GM18867 (cell line): ENCODE results near the gene ATF6B.

Experiments
- ATAC-seq: cut with Tn5 transposase; IDR thresholded peaks from one replicate; pipeline ENCODE4 v1.9.1; 2021; ENCODE audit warnings: mild to moderate bottlenecking, moderate library complexity; ENCODE audit not compliant: unreplicated experiment

ATF6B gene

GRCh38 chr6:32132110-32132509, 4.1 kb upstream of the ATF6B start:
- ATAC-seq = no peak

- no peak for ATAC-seq
Measured at GRCh38 chr6:32131439-32131948, 3.4 kb upstream of the ATF6B start.

GRCh38 chr6:32129297-32130088, 1.4 kb upstream of the ATF6B start:
- ATAC-seq = no peak

- no peak for ATAC-seq
Measured at GRCh38 chr6:32128751-32129296, 778 bp upstream of the ATF6B start.

DNA sequence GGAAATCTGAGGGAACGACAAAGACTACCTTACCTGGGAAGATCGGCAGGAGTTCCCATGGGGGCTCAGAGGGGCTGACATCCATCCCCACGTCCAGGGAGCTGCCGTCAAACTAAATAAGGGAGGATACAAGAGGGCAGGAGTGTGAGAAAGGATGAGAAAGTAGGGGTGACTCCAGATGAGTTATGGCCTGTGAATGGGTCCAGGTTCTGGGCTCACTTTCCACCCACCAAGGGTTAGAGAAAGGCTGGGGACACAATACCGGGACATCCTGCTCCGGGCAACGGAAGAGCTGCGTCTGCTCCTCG, 683 bp downstream of the ATF6B start:
- no peak for ATAC-seq

GRCh38 chr6:32126880-32127279, 1.2 kb downstream of the ATF6B start:
- no peak for ATAC-seq

- ATAC-seq = no peak
Measured at GRCh38 chr6:32123681-32124080, 4.4 kb downstream of the ATF6B start.

GRCh38 chr6:32120573-32121059, 7.4 kb downstream of the ATF6B start:
- no peak for ATAC-seq

- ATAC-seq = no peak
Measured at GRCh38 chr6:32118782-32119628, 9.0 kb downstream of the ATF6B start.

GRCh38 chr6:32117461-32117860, 10.6 kb downstream of the ATF6B start:
- no peak for ATAC-seq

DNA sequence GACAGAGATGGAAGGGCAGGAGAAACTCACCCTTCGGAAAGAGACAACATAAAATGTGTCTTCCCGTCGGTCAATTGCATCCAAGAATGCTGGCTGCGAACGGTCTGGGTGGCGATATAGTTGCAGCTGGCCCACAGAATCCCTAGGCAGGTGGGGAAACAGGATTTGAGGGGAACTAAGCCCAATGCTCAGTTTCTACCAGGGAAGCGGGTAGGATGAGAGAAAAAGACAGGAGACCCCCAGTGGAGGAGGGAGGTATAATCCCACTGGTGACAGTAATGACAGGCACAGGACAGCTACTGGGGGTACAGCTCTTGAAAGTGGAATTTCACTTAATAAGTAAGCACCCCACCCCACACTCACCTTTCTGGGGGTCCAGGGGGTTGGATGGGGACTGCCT, 11.4 kb downstream of the ATF6B start:
- no peak for ATAC-seq

GRCh38 chr6:32115623-32116022, 12.4 kb downstream of the ATF6B start:
- ATAC-seq = no peak

- no peak for ATAC-seq
Measured at GRCh38 chr6:32114796-32115195, 13.2 kb downstream of the ATF6B start.

DNA sequence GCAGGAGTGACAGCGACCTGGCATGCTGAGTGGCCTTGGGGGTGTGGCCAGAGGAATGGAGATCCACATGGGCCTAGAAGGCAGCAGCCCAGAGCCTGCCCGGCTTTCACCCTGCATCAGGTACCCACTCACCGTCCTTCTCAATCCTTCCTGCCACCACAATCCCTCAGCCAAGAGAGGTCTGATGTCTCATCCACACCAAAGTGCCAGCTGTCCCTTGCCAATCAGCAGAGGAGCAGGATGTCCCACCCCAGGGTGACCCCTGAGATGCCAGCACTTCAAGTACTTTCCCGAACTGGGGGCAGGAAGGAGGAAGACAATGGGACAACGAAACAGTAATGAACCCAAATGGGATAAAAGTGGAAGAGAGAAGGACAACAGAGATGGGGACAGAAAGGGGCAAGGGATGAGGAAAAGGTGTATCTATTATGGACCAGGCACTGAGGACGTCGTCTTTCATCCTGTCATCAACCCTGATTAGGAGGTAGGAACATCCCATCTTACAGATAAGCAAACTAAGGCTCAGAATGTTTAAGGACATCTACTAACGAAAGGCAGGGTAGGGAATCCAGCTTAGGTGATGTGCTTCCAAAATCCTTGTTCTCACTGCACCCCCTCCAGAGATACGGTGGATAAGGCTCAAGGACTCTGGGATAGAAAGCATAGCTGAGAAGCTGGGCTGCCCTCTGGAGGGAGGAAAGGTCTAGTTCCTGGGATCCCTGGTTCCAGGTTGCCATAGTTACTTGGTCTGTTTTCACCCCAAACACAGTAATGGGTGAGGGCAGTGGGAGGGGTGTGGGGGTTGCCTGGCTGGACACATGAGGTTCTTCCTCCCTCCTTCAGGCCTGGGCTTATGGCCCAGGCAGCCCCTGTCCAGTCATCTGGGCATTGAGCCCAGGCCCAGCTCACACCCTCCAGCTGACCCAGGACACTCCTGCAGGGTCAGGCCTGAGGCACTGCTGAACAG, 14.4 kb downstream of the ATF6B start:
- ATAC-seq = no peak

DNA sequence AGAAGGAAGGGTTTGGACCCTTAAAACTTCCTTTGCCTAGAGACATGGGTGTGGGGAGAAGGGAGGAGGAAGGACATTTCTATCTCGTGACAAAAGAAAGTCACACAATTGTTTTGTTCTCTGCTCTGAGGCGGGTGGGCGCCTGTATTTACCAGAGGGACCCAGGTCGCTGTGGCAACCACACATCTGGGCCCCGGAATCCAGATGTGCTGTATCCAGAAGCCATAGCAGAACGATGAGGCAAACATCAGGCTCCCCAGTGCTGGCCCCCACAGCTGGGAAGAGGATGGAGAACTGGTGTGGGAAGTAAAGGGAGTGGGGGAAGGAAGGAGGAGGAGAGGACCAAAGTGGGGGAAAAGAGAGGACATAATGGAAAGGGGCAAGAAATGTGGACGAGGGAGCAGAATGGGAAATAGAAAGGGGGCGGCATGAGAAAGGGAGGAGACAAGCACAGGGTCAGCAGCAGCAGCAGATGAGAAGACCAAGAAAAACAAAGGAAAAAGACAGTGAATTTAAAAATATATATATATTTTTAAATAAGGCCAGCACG, 15.5 kb downstream of the ATF6B start:
- ATAC-seq = no peak

DNA sequence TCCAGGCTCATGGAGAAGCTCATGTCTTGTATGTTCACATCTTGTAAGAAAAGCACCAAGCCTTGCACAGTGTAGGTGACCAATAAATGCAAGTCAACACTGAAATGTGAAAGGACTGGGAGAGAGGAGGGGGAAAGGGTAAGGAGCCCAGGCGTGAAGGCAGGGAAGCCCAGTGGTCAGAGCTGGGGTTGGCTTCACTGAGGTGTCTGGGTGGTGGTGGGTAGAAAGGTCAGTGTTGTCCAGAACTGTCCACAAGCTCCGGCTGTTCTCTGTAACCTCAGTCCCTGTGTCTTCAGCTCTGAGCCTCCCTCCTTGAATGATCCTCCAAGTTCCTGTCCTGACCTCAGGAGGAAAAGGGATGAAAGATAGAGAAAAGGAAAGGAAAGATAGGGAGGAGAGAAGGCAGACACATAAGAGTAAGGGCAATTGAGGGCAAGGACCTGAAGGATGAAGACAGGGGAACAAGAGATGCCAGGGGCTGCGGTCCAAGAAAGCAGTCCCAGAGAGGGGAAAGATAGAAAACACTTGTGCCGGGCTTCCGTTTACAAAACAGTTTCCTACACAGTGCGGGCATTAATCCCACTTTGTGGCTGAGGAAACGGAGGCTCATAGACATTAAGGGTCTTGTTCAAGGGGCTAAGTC, 16.5 kb downstream of the ATF6B start:
- ATAC-seq = no peak

GRCh38 chr6:32110632-32111031, 17.4 kb downstream of the ATF6B start:
- ATAC-seq = no peak

- ATAC-seq = no peak
Measured at GRCh38 chr6:32109765-32110160, 18.3 kb downstream of the ATF6B start.

DNA sequence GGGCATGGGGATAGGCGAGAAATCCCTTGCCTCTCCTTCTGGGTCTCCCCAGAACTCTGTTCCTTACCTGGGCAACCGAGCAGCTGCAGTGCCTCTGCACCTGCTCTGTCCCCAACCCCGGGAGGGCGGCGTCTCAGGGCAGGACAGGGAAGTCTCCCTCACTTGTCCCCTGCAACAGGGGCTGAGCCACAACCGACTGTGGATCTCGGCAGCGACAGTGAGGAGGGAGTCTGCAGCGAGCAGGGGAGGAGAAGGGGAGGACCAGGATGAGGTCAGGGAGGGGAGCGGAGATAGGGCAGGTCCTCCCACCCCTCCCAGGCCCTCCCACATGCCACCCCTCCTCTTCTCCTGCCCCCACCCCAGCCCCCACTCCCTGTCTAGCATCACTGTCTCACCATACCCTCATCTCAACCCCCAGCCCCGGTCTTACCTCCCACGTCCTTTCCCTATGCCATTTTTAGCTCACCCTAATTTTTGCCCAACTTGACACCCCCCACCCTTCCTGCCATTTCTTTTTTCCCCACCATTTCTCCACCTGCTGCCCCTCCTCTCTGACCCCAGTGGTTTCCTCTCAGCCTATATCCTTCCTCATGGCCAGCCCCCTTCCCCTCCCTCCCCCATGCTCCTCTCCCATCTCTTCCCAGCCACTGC, 18.8 kb downstream of the ATF6B start, which contains the start of gene TNXB:
Gene TNXB, minus strand, starts transcription at position 225 of the 651 bp plus-strand sequence. CDS start 11,140 bp downstream, outside the sequence.
- ATAC-seq = no peak
